Aorta (tissue), 5 donors: Measurements from ENCODE around the gene AMDHD1. TPM values are rescaled to one million over a fixed set of nuclear protein-coding genes. Genes with fewer than 3 reads are reported as not detected.

Experiments used
- ATAC-seq: fragments of 200-7000 bp; cut with Tn5 transposase; one replicate; pipeline ENCODE4 v1.9.1; 2022; ENCODE audit warnings: moderate library complexity; ENCODE audit not compliant: low FRiP score
- DNase-seq, 2 donors: peaks; one replicate each; pipeline ENCODE4 v3.0.0-alpha.2; 2020
- H3K27ac ChIP-seq, 2 donors: one replicate each; pipeline ENCODE4 v1.5.1; 2013; ENCODE audit warnings: low read length in 2 of 2, mild to moderate bottlenecking in 2 of 2, moderate library complexity in 2 of 2, control low read depth in 1 of 2, inconsistent platforms in 1 of 2, low read depth in 1 of 2
- H3K27me3 ChIP-seq, 2 donors: one replicate each; pipeline ENCODE4 v1.6.1; 2013; ENCODE audit warnings: control low read depth in 1 of 2, low read length in 1 of 2, mild to moderate bottlenecking in 1 of 2, moderate library complexity in 1 of 2; ENCODE audit not compliant: insufficient read depth in 2 of 2, control insufficient read depth in 1 of 2
- H3K36me3 ChIP-seq, 2 donors: one replicate each; pipeline ENCODE4 v1.6.1; 2013; ENCODE audit warnings: control low read depth in 1 of 2, low read length in 1 of 2, mild to moderate bottlenecking in 1 of 2; ENCODE audit not compliant: insufficient read depth in 2 of 2, control insufficient read depth in 1 of 2
- H3K4me1 ChIP-seq, 2 donors: one replicate each; pipeline ENCODE4 v1.6.1; 2013; ENCODE audit warnings: low read length in 2 of 2, control low read depth in 1 of 2, mild to moderate bottlenecking in 1 of 2, moderate library complexity in 1 of 2; ENCODE audit not compliant: insufficient read depth in 2 of 2, control insufficient read depth in 1 of 2
- H3K4me3 ChIP-seq, 2 donors: one replicate each; pipeline ENCODE4 v1.5.1; 2013; ENCODE audit warnings: low read length in 2 of 2, control low read depth in 1 of 2, mild to moderate bottlenecking in 1 of 2
- H3K9me3 ChIP-seq: one replicate; pipeline ENCODE4 v1.6.1; 2013; ENCODE audit warnings: mild to moderate bottlenecking, low read length; ENCODE audit not compliant: control insufficient read depth
- WGBS, 2 donors: extraction: QIAGEN DNeasy Blood & Tissue Kit; methylation state at CpG; one replicate each; pipeline ENCODE4 v1.1.7; 2013; 5-methylcytosine and 5-hydroxymethylcytosine counted together
- intact Hi-C, 2 donors: fragments of 100-400 bp; cut with DNase I; formaldehyde crosslinking; loops; one replicate each; pipeline versions ENCODE4 v1.14.2 to v1.15.0; 2022
- polyA plus RNA-seq, 2 donors: library from polyadenylated mRNA; stranded (reverse); fragments of 200-250 nt; gene quantifications; one replicate each; pipeline ENCODE4 v1.2.3, GENCODE V29; 2013
- total RNA-seq, 2 donors: library from RNA; stranded (reverse); fragmentation: NEBNext Ultra II Directional; extraction: Animal tissue kit (Norgen Biotek cat#: 25700); gene quantifications; one replicate each; pipeline ENCODE4 v1.2.1, GENCODE V29; 2021
- donor health status: healthy with polysubstance abuse.
- donor health status: Bipolar disorder and iron deficiency.
- donor health status: DM: no; HTN: no; CAD: no.
- donor health status: DM: no; HTN: no; CAD: no.
- donor health status: DM: yes; HTN: yes; CAD: no.

Gene AMDHD1
- total and polyA plus RNA-seq, 4 donors: 0.51 to 4.6 (median 0.88) TPM

DNA sequence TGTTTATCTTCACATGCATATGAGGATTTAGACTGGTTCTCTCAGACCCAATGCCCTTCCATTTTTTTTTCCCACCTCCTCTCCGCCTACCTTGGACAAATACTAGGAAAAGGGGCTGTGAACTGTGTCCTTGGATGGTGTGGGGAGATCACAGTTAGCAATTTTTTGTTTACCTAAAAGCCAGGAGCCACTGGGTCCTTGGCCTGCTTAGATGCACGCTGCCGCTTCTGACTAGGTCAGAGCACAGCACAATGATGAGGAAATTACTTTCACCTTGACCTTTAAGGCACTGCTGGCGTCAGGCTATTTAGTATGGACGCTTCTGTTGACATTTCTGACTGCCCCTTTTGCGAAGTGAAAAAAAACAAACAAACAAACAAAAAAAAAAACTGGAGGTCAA is 2.6 kb upstream of the AMDHD1 start:
- DNase-seq (no peak), ATAC-seq (no peak)
- Histone ChIP-seq H3K9me3 (no peaks in the 10 kb centered on the region), H3K36me3 (no peaks in the 10 kb centered on the region), H3K4me3 (no peak overlapping the region), H3K27ac (no peak overlapping the region), H3K4me1 (no peaks in the 10 kb centered on the region), H3K27me3 (no peaks in the 10 kb centered on the region)
- intact Hi-C loops: no loop called here
- 84 to 85% methylated on average over 6 of the region's 6 CpGs for WGBS, 2 donors

DNA sequence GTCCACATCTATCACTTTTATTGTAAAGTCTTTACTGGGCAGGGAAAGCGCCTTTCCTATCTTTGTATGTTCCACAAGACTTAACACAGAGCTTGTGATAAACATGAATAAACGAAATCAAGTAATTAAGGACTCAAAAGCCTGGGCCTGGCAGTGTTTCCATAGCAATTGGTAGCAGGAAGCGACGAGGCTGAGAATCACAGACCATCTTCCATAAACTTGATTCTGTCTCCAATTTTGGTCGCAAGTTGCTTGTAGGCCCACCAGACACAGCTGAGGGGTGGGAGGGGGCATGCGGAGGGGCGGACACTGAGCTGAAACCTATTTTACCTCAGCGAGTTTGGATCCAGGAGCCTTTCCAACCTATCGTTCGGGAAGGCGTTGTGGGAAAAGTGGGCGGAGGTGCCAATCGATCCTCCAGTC is 1.0 kb upstream of the AMDHD1 start:
- DNase-seq (no peak), ATAC-seq (no peak)
- intact Hi-C loops: no loop called here
- no peak overlapping the region for H3K27ac ChIP-seq
- WGBS, 2 donors: 12 to 19% methylated on average over 13 of the region's 13 CpGs
- H3K9me3 ChIP-seq: no peaks in the 10 kb centered on the region
- H3K4me1 ChIP-seq: no peaks in the 10 kb centered on the region
- H3K36me3 ChIP-seq: no peaks in the 10 kb centered on the region
- peak overlapping the region; percentile 86 to 99 for H3K4me3 ChIP-seq
- no peaks in the 10 kb centered on the region for H3K27me3 ChIP-seq

DNA sequence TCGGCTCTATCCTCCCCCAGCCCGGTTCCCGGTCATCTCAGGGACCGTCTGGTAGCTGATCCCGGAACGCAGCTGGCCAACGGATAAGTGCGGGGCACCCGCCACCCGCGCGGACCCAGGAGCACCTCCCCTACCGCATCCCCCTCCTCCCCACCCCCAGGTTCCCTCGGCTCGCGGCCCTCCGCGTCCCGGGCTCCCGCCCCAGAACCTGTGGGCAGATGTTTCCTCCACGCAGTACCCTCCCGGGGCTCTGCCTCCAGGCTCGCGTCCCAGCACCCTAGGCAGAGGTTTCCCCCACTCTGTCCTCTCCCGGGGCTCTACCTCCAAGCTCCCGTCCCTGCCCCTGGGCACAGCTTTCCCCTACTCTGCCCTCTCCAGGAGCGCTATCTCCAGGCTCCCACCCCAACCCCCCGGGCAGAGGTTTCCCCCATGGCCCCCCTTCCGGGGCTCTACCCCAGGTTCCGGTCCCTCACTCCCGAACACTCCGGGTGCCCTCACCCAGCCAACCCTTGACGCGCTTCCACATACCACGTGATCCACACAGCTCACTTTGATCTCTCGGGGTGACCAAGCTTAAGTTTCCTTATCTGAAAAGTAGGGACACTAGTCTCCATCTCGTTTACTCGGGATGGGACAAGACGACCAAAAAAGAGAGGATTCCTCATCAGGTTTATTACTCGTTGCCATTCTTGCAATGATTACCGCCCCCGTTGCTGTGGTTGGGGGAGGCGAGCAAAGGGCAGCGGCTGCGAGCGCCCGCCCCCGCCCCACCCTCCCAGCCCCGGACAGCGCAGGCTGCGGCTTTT is 404 bp upstream of the AMDHD1 start, which contains the start of gene CCDC38:
Gene CCDC38, minus strand, starts transcription at position 91 of the 806 bp plus-strand sequence. CDS start 6,105 bp downstream, outside the sequence.
- Histone ChIP-seq H3K4me1 (no peaks in the 10 kb centered on the region), H3K27me3 (no peaks in the 10 kb centered on the region), H3K36me3 (no peaks in the 10 kb centered on the region), H3K9me3 (no peaks in the 10 kb centered on the region), H3K27ac (peak within 1 kb of the TSS; percentile 11 to 23), H3K4me3 (peak within 1 kb of the TSS; percentile 86 to 99)
- intact Hi-C loops: no loop called here
- peak; percentile 96 for ATAC-seq
- 1% methylated on average over 47 to 51 of the region's 51 CpGs for WGBS, 2 donors
- peak; percentile 89 to 91 for DNase-seq

GRCh38 chr12:95944108-95944704 is 1.1 kb downstream of the AMDHD1 start:
- H3K9me3 ChIP-seq: no peaks in the 10 kb centered on the region
- DNase-seq (no peak), ATAC-seq (no peak)
- H3K36me3 ChIP-seq: no peaks in the 10 kb centered on the region
- no peaks in the 10 kb centered on the region for H3K4me1 ChIP-seq
- no peak overlapping the region for H3K4me3 ChIP-seq
- intact Hi-C loops: no loop called here
- no peak overlapping the region for H3K27ac ChIP-seq
- no peaks in the 10 kb centered on the region for H3K27me3 ChIP-seq
- WGBS, 2 donors: 81 to 93% methylated on average over 10 of the region's 10 CpGs

DNA sequence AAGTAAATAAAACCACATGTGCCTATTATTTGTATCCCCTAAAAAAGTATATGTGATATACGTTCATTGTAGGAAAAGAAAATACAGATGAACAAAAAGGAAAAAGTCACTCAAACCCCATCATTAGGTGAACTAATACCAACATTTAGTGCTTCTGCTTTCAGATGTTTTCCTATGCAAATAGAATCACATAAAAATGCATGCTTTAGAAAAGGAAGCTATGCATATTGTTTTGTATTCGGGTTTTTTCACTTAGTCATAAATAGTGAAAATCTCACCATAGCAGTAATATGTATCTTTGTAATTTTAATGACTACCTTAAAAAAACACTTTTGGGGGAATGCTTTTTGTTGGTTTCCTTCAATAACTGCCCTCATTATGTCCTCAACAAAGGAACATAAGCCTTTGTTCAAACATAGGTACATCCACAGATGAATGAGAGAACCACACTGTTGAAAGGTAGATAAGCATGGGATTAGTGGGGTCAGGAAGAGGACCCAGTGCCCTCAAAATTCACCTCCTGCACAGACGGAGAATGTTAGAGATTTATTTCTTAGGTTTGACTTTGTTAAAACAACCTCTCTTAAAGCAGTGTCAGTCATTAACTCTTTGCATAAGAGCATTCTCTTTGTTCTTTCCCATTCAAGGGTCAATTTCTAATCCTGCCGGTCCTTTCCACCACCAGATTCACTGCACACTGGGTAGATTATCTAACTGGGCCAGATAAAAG is 6.5 kb downstream of the AMDHD1 start:
- ATAC-seq (no peak), DNase-seq (no peak)
- H3K4me1 ChIP-seq: no peaks in the 10 kb centered on the region
- 36 to 50% methylated on average over 4 of the region's 4 CpGs for WGBS, 2 donors
- H3K4me3 ChIP-seq: no peak overlapping the region
- intact Hi-C loops: no loop called here
- no peaks in the 10 kb centered on the region for H3K36me3 ChIP-seq
- H3K9me3 ChIP-seq: peaks cover 2% of the 10 kb centered on the region
- no peaks in the 10 kb centered on the region for H3K27me3 ChIP-seq
- no peak overlapping the region for H3K27ac ChIP-seq

GRCh38 chr12:95951515-95951914 is 8.4 kb downstream of the AMDHD1 start:
- Histone ChIP-seq H3K27me3 (no peaks in the 10 kb centered on the region), H3K36me3 (no peaks in the 10 kb centered on the region), H3K4me1 (no peaks in the 10 kb centered on the region), H3K4me3 (no peak overlapping the region), H3K27ac (no peak overlapping the region), H3K9me3 (peaks cover 2% of the 10 kb centered on the region)
- ATAC-seq (no peak), DNase-seq (no peak)
- intact Hi-C loops: no loop called here

GRCh38 chr12:95953000-95953399 is 9.9 kb downstream of the AMDHD1 start:
- no peak for DNase-seq
- no peak overlapping the region for H3K4me3 ChIP-seq
- intact Hi-C loops: no loop called here
- no peak overlapping the region for H3K27ac ChIP-seq
- ATAC-seq: no peak
- H3K27me3 ChIP-seq: no peaks in the 10 kb centered on the region
- no peaks in the 10 kb centered on the region for H3K4me1 ChIP-seq
- H3K36me3 ChIP-seq: no peaks in the 10 kb centered on the region
- H3K9me3 ChIP-seq: peaks cover 2% of the 10 kb centered on the region
- 29 to 33% methylated on average over 1 of the region's 1 CpG for WGBS, 2 donors

DNA sequence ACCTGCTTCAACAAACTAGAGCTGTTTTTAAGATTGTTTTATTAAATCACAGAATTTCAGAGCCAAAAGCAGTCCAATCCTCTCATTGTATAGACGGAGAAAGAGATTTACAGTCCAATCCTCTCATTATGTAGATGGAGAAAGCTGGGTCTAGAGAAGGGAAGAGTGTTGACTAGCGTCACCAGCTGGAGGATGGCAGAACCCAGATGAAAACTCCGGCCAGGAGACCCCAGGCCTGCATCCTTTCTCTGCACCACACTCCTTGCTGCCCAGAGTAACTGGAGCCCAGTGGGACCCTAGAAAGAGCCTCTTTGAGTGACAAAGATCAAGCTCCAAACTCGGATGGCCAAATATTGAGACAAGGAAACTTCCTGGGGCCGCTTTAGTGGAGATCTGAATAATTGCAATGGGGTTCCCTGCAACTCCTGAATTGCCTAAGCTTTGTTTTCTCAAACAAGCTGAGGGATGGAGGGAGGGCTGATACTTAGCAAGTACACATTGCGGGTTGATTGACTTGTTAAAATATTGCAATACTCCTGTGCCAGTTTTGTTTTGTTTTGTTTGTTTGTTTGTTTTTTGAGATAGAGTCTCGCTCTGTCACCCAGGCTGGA is 12.5 kb downstream of the AMDHD1 start:
- intact Hi-C loops: no loop called here
- H3K9me3 ChIP-seq: no peaks in the 10 kb centered on the region
- H3K36me3 ChIP-seq: no peaks in the 10 kb centered on the region
- 78 to 84% methylated on average over 7 of the region's 7 CpGs for WGBS, 2 donors
- no peak for DNase-seq
- no peaks in the 10 kb centered on the region for H3K4me1 ChIP-seq
- H3K4me3 ChIP-seq: no peak overlapping the region
- no peak for ATAC-seq
- no peaks in the 10 kb centered on the region for H3K27me3 ChIP-seq
- H3K27ac ChIP-seq: no peak overlapping the region
